SK-N-SH treated with all-trans-retinoic acid at 6 μM for 48 hours (cell line): ENCODE data around the gene FOLR2.

Experiments used
- ATAC-seq: fragments of 200-7000 bp; cut with Tn5 transposase; 3 replicates; pipeline ENCODE4 v1.9.1; 2020; ENCODE audit warnings: mild to moderate bottlenecking, moderate library complexity
- BACH2 ChIP-seq: fragments of 250-450 bp; sonication (Bioruptor Pico); IDR thresholded peaks from 2 replicates; pipeline ENCODE4 v1.9.0; 2021; ENCODE audit warnings: mild to moderate bottlenecking, borderline replicate concordance
- ESRRG ChIP-seq: fragments of 250-450 bp; sonication (Bioruptor Pico); IDR thresholded peaks from 2 replicates; pipeline ENCODE4 v1.6.1; 2021; ENCODE audit warnings: mild to moderate bottlenecking
- ISL1 ChIP-seq: fragments of 250-450 bp; sonication (Bioruptor Pico); IDR thresholded peaks from 2 replicates; pipeline ENCODE4 v2.1.2; 2022; ENCODE audit warnings: mild to moderate bottlenecking, moderate library complexity
- PPARA ChIP-seq: fragments of 250-450 bp; sonication (Bioruptor Pico); IDR thresholded peaks from 2 replicates; pipeline ENCODE4 v1.5.0; 2020; ENCODE audit warnings: mild to moderate bottlenecking, borderline replicate concordance
- SNAI2 ChIP-seq: fragments of 250-450 bp; sonication (Bioruptor Pico); IDR thresholded peaks from 2 replicates; pipeline ENCODE4 v1.5.0; 2020; ENCODE audit warnings: mild to moderate bottlenecking, moderate library complexity
- TCF4 ChIP-seq: fragments of 250-450 bp; sonication (Bioruptor Pico); IDR thresholded peaks from 2 replicates; pipeline ENCODE4 v1.8.0; 2021; ENCODE audit warnings: mild to moderate bottlenecking, moderate library complexity, borderline replicate concordance
- TOX ChIP-seq: fragments of 250-450 bp; sonication (Bioruptor Pico); IDR thresholded peaks from 2 replicates; pipeline ENCODE4 v1.8.0; 2021; ENCODE audit warnings: mild to moderate bottlenecking, moderate library complexity, borderline replicate concordance
- ZC3H10 ChIP-seq: fragments of 250-450 bp; sonication (Bioruptor Pico); IDR thresholded peaks from 2 replicates; pipeline ENCODE4 v1.5.1; 2021; ENCODE audit warnings: mild to moderate bottlenecking, moderate library complexity
- ZFP3 ChIP-seq: fragments of 250-450 bp; sonication (Bioruptor Pico); IDR thresholded peaks from 2 replicates; pipeline ENCODE4 v1.5.0; 2020; ENCODE audit warnings: mild to moderate bottlenecking, moderate library complexity
- ZNF8 ChIP-seq: fragments of 450-650 bp; formaldehyde crosslinking; IDR thresholded peaks from 2 replicates; pipeline ENCODE4 v1.5.0; 2020; ENCODE audit warnings: mild to moderate bottlenecking, moderate library complexity
- TF ChIP-seq, protein P1 (sequence below): fragments of 250-450 bp; sonication (Bioruptor Pico); IDR thresholded peaks from 2 replicates; pipeline ENCODE4 v1.5.1; 2021; ENCODE audit warnings: mild to moderate bottlenecking, moderate library complexity
- TF ChIP-seq, protein P2 (sequence below): fragments of 250-450 bp; sonication (Bioruptor Pico); IDR thresholded peaks from 2 replicates; pipeline ENCODE4 v1.8.0; 2020; ENCODE audit warnings: mild to moderate bottlenecking, moderate library complexity, borderline replicate concordance
- TF ChIP-seq, protein P3 (sequence below): fragments of 250-450 bp; sonication (Bioruptor Pico); IDR thresholded peaks from 2 replicates; pipeline ENCODE4 v1.5.0; 2020; ENCODE audit warnings: mild to moderate bottlenecking, moderate library complexity

FOLR2 gene

DNA sequence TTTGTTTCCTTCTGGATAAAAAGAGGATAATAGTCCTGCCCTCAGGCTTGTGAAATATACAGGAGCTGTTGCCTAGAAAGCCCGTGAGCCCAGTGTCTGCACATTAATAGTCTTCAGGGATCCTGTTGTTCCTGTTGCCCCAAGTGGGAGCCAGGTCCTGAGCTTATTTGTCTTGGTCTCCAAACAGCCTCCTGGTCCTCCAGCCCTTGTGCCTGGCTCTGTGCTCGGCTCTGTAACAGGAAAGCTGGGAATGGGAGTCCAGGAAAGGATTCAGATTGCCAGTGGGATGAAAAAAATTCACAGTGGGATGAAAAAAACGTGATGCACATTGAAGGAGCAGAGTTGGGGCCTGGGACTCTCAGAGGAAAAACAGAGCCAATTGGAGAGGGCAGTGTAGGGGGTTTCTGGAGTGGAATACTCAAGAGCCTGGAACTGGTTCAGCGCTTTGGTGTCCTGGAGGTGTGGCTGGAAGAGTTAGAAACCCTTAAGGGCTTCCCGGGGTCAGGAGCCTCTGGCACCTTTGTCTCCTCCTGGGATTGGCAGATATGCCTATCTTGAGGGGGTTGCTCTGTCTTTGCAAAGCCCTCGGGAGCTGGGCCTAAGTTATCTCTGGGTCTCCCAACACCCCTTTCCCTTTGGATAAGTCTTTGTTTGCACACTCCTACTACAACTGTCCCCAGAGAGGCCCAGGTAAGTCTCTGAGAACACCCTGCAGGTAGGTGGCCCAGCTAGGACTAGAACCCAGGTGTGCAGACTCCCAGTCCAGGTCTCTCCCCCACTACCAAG lies 5.7 kb downstream of the FOLR2 start:
- no peak for ATAC-seq
- no peak for TF ChIP-seq BACH2 (CRISPR knock-in tag)
- TF ChIP-seq, protein P1, sequence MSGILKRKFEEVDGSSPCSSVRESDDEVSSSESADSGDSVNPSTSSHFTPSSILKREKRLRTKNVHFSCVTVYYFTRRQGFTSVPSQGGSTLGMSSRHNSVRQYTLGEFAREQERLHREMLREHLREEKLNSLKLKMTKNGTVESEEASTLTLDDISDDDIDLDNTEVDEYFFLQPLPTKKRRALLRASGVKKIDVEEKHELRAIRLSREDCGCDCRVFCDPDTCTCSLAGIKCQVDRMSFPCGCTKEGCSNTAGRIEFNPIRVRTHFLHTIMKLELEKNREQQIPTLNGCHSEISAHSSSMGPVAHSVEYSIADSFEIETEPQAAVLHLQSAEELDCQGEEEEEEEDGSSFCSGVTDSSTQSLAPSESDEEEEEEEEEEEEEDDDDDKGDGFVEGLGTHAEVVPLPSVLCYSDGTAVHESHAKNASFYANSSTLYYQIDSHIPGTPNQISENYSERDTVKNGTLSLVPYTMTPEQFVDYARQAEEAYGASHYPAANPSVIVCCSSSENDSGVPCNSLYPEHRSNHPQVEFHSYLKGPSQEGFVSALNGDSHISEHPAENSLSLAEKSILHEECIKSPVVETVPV (CRISPR knock-in tag) = no peak
- no peak for TF ChIP-seq ZFP3 (CRISPR knock-in tag)
- TF ChIP-seq ISL1 (CRISPR knock-in tag) = no peak
- TF ChIP-seq, protein P2, sequence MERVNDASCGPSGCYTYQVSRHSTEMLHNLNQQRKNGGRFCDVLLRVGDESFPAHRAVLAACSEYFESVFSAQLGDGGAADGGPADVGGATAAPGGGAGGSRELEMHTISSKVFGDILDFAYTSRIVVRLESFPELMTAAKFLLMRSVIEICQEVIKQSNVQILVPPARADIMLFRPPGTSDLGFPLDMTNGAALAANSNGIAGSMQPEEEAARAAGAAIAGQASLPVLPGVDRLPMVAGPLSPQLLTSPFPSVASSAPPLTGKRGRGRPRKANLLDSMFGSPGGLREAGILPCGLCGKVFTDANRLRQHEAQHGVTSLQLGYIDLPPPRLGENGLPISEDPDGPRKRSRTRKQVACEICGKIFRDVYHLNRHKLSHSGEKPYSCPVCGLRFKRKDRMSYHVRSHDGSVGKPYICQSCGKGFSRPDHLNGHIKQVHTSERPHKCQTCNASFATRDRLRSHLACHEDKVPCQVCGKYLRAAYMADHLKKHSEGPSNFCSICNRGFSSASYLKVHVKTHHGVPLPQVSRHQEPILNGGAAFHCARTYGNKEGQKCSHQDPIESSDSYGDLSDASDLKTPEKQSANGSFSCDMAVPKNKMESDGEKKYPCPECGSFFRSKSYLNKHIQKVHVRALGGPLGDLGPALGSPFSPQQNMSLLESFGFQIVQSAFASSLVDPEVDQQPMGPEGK = no peak

DNA sequence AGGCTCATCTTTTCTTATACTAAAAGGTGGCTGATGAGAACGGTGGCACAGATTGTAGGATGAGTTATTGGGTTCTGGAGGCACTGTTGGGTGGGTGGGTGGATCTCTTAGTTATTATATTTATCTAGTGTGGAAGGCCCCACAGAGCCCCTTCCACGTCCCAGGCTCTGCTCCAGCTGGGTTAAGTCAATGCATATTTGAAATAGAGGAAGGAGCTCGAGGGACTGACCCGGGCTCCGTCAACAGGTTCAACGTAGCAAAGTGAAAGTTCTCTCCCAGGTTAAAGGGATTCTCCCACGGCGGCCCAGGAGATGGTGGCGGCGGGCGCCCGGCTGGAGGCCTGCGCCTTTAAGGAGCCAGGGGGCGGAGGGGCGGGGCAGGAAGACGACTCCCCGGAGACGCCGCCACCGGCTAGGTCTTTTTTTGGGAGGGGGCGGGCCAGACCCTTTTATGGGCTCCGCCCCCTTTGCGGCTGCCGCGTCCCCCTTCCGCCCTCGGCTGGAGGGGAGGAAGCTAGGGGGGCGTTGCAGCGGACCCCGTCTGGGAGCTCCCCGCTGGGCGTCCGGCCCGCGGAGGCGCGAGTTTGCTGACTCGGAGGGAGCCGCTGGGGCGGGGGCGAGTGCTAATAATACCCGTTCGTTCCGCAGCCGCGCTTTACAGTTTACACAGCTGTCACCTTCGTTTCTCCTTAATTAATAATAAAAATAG lies 6.5 kb downstream of the FOLR2 start:
- ATAC-seq = peak; percentile 86
- TF ChIP-seq, protein P2 = peak; percentile 77; the same call in 1 of the 2 replicates
- TF ChIP-seq TCF4 (CRISPR knock-in tag) = no peak

DNA sequence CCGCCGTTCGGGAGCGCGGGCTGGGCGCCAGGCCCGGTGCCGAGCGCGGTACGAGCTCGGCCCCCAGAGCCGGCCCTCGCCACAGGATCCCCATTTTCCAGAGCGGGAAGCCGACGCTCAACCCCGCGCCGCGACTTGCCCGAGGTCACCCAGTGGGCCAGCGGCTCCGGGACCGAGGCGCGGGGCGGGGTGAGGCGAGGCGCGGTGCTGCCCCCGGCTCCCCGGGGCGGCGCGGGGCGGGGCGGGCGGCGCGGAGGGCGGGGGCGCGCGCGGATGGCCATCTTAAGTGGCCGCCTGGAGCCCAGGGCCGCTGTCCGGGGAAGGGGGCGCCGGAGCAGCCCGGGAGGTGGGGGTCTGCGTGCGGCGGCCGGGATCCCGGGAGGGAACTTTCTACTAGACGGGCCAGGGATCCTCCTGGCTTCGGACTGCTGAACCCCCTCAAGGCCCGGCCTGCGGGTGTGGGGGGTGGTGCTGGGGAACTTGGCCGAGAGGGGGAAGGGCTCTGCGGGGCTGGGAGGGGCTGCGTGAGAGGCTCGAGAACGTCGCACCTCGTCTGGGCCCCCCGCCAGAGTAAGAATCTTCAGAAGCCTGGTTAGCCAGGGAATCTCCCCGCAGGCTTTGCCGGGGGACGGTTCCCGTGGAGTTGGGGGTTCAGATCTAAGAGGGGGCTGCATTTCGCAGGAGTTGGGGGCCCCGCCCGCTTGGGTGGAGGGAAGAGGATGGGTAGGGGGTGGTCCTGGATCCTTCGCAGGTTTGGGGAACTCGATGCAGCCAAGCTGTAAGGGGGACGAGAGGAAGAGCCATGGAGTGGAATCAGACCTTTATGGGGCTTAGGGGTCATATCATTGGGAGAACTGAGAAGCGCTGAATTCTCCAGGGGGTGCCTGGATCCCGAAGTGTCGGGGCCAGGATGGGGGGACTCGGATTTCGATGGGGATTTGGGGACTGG lies 7.3 kb downstream of the FOLR2 start:
- ATAC-seq = peak; percentile 68
- TF ChIP-seq TOX (CRISPR knock-in tag) (no peak), ESRRG (CRISPR knock-in tag) (no peak), ZC3H10 (CRISPR knock-in tag) (no peak), ZNF8 (CRISPR knock-in tag) (no peak)
- TF ChIP-seq, protein P2 = peak; percentile 55; the same call in 1 of the 2 replicates
- TF ChIP-seq, protein P3, sequence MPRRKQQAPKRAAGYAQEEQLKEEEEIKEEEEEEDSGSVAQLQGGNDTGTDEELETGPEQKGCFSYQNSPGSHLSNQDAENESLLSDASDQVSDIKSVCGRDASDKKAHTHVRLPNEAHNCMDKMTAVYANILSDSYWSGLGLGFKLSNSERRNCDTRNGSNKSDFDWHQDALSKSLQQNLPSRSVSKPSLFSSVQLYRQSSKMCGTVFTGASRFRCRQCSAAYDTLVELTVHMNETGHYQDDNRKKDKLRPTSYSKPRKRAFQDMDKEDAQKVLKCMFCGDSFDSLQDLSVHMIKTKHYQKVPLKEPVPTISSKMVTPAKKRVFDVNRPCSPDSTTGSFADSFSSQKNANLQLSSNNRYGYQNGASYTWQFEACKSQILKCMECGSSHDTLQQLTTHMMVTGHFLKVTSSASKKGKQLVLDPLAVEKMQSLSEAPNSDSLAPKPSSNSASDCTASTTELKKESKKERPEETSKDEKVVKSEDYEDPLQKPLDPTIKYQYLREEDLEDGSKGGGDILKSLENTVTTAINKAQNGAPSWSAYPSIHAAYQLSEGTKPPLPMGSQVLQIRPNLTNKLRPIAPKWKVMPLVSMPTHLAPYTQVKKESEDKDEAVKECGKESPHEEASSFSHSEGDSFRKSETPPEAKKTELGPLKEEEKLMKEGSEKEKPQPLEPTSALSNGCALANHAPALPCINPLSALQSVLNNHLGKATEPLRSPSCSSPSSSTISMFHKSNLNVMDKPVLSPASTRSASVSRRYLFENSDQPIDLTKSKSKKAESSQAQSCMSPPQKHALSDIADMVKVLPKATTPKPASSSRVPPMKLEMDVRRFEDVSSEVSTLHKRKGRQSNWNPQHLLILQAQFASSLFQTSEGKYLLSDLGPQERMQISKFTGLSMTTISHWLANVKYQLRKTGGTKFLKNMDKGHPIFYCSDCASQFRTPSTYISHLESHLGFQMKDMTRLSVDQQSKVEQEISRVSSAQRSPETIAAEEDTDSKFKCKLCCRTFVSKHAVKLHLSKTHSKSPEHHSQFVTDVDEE = no peak

DNA sequence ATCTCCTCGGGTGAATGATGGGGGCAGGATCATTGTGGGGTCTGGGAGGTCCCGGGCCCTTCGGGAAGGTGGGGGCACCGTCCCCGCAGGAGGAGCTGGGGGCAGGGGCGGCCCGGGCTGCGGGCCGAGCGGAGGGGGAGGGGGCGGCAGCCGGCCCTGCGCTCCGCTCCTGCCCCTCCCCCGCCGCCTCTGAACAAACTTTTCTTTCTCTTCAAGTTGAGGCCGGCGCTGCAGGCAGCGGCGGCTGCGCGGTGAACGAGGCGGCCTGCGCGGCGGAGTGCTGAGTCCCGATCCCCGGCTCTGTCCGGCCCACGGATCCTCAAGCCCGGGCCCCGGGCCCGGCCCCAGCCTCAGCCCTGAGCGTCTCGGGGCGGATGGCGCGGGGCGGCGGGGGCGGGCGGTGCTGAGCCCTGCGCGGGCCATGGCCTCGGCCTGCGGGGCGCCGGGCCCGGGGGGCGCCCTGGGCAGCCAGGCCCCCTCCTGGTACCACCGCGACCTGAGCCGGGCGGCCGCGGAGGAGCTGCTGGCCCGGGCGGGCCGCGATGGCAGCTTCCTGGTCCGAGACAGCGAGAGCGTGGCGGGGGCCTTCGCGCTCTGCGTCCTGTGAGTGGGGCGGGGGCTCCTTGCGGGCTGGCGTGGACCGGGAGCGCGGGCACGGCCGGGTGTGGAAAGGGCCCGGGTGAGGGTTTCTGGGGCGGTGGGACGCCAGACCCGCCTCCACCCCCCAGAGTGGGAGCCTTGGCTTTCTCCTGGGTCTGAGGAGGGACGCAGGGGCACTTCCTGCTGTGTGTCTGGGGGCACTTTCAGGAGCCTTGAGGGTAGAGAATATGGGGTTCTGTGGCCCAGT lies 8.2 kb downstream of the FOLR2 start, which contains the start of gene INPPL1:
Gene INPPL1, plus strand, starts transcription at position 204 of the 847 bp plus-strand sequence. Its CDS starts 218 bp downstream, at position 422.
- no peak; the same call in 2 of the 3 replicates for ATAC-seq
- TF ChIP-seq, protein P3 = no peak
- TF ChIP-seq, protein P1 (CRISPR knock-in tag) = no peak
- TF ChIP-seq PPARA (CRISPR knock-in tag) = no peak
- TF ChIP-seq ESRRG (CRISPR knock-in tag) = no peak
- no peak for TF ChIP-seq TCF4 (CRISPR knock-in tag)
- no peak for TF ChIP-seq SNAI2 (CRISPR knock-in tag)
- no peak for TF ChIP-seq ISL1 (CRISPR knock-in tag)
- no peak for TF ChIP-seq ZFP3 (CRISPR knock-in tag)
- TF ChIP-seq TOX (CRISPR knock-in tag) = no peak
